Non-pigmented ciliary epithelial cell (primary cell): ENCODE data around the gene RPS15.
A peak's percentile ranks its signal among the peaks of the same experiment; 100 is the strongest.
"Not testable (repeated sequence)": the region's sequence is repeated elsewhere in the genome, so short reads cannot be mapped to it uniquely, and the experiment has no call there.

Source experiments
- DNase-seq: peaks from one replicate; pipeline ENCODE4 v3.0.0-alpha.2; 2010; ENCODE audit warnings: low read depth

The RPS15 gene

DNA sequence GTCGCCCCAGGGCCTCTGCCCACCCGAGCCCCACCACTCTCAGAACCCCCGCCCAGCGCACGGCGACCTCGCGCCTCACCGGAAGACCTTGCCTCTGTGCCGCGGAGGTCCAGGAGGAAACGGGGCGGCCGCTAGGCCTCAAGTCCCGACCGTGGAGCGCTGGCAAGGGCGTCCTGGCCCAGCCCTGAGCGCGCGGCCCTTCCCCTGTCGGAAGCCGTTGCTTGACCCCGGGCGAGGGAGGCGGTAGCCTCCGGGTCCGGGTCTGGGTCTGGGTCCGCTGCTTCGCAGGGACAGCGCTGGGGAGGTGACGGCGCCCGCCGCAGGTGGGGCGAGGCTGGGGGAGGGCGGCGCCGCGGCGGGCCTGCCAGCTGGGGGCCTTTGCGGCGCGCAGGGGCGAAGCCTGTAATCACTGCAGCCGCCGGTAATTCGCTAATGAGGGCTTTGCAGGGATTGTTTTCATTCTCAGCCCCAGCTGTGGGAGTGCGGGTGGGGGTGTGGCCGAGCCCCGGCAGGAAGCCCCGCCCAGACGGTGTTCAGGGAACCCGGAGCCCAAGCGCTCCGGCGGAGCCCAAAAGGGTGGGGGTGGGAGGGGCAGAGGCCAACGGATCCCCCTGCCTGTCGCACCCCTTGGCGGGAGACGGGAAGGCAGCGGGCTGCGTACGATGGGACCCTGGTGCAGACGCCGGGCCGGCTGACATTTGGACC lies 32.3 kb downstream of the RPS15 start:
- no peak for DNase-seq

GRCh38 chr19:1471010-1471514 lies 32.9 kb downstream of the RPS15 start:
- no peak for DNase-seq

DNA sequence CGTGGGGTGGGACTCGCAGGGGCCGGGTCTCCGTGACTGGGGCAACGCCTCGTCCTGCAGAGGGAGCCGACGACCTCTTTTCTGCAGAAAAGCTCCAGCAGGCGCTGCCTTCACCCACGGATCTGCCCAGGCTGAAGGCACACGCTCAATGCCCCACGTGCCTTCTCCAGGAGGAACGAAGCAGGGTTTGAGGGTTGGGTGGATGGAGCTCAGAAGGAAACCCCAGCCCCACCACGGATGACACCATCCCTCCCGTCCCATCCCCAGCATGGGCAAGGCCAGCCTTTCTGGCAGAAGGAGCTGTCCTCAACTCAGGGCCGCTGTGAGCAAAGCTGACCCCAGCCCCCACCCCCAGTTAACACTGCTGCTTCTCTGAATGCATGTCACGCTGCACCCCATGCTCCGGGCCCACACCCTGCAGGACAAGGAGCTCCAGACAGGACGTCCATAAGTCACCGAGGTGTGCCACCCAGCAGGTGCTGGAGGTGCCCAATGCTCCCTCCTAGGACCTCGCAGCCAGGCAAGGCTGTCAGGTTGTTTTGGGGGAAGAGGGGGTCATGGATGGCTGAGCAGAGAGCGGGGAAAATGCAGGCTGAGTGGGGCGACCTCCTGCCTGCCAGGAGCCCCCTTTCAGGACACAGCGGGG lies 33.4 kb downstream of the RPS15 start:
- no peak for DNase-seq

GRCh38 chr19:1472231-1473084 lies 34.3 kb downstream of the RPS15 start:
- DNase-seq = no peak

- DNase-seq = no peak
Measured at GRCh38 chr19:1473085-1473851, 35.1 kb downstream of the RPS15 start.

GRCh38 chr19:1474011-1474764 lies 36.0 kb downstream of the RPS15 start:
- DNase-seq = no peak

DNA sequence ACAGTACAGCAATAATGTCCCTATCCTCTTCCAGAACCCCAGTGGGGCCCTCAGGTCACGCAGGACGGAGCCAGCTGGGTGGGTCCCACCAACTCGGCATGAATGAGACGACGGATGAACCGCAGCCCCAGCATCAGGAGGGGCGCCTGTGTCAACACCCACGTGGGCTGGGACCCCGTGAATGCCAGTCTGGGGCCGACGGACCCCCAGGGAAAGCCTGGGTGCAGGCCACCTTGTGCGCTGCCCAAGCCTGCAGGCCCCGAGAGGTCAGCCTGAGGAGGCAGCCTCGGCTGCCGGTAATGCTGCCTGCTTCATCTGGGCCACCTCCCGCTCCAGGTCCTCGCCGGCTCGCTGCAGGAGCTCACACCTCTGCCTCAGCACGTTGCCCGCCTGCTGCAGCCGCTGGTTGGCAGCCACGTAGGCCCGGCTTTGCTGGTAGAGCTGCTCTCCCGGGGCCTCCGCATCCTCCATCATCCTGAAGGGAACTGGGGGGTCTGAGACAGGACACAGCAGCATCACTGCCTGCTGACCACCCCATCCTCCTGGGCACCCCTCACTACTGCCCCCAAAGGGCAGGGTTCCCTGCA lies 36.7 kb downstream of the RPS15 start:
- no peak for DNase-seq

DNA sequence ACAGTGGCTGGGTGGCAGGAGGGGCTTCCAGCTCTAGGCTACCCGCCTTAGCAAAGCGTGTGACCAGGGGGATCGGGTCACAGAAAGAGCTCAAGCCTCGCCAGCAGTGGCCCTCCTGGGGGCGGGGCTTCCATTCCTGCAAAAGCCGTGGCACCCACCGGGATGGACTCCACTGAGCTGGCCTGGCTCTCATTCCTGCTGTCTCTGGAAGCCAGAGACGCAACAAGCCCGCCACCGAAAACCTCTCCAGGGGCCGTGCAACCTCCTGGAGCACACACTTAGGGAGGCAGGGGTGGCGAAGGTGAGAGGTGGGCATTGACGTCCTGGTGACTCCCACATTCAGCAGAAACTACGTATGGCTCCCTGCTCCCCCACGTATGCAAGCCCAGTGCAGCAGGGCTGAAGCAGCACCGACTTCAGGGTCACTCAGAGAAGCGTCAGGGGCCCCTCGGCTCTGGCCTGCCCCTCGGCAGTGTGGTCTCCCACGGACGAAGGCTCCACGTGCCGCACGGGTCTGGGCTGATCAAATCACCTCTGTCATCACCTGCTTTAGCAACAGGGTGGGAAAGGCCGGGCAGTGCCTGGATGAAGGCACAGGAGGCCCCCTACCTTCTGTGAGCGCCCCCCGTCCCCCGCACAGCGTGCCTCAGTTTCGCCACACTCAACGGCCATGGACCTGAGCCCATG lies 37.7 kb downstream of the RPS15 start:
- no peak for DNase-seq

DNA sequence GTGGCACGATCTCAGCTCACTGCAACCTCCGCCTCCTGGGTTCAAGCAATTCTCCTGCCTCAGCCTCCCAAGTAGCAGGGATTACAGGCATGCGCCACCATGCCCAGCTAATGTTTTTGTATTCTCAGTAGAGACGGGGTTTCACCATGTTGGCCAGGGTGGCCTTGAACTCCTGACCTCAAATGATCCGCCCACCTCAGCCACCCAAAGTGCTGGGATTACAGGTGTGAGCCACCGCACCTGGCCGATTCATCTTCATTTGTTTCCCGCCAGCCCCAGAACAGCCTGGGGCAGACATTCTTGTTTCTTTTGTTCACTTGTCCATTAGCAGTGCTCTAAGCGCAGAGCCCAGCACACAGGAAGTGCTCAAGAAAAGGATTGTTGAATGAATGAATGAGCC lies 38.9 kb downstream of the RPS15 start:
- not testable (repeated sequence) for DNase-seq

GRCh38 chr19:1478934-1479707 lies 40.9 kb downstream of the RPS15 start, which contains the start of gene C19orf25:
Gene C19orf25 (minus strand): TSS chr19:1479215. CDS start chr19:1478903, 312 bp downstream.
- peak; percentile 55 for DNase-seq

DNA sequence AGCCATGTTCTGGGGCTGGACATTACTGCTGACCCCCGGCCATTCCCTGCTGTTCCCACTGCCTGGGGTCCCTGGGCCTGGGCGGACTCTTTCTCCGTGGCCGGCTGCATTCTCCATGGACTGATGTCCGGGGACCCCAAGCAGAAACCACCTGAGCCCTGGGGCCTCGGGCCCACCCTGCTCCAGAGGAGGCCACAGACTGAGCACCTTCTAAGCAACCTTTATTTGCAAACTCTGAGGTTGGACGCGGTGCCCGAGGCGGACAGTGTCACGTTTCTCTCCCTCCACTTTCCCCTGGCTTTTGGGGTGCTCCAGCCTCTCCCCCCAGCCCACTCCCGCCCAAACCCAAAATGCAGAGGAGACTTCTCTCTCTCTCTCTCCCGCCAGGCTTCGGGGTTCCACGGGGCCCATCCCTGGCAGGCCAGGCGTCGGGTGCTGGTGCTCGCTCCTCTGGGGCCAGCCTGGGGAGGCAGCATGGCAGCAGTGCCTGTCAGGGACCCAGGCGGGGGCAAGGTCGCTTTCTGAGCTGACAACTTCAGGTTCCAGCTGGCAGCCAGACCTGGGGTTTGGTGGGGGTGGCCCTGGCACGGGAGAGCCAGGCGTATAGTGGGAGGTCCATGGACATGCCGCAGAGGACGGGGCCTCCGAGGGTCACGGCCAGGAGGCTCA lies 43.2 kb downstream of the RPS15 start:
- DNase-seq = no peak

GRCh38 chr19:1481893-1482360 lies 43.7 kb downstream of the RPS15 start:
- DNase-seq = no peak

- DNase-seq = no peak
Measured at GRCh38 chr19:1482361-1483130, 44.4 kb downstream of the RPS15 start.

GRCh38 chr19:1483131-1483978 lies 45.2 kb downstream of the RPS15 start:
- DNase-seq = no peak

DNA sequence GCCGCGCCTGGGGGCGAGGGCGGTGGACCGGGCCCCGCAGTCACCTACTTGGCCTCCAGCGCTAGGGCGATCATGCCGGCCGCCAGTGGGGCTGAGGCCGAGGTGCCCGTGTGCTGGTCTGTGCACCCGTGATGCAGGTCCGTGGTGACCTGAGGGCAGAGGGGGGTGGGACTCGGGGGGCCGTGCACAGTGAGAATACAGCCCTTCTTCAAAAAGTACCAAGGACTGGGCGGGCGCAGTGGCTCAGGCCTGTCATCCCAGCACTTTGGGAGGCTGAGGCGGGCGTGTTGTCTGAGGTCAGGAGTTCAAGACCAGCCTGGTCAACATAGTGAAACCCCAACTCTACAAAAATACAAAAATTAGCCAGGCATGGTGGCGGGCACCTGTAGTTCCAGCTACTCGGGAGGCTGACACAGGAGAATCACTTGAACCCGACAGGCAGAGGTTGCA lies 45.8 kb downstream of the RPS15 start:
- DNase-seq = no peak

DNA sequence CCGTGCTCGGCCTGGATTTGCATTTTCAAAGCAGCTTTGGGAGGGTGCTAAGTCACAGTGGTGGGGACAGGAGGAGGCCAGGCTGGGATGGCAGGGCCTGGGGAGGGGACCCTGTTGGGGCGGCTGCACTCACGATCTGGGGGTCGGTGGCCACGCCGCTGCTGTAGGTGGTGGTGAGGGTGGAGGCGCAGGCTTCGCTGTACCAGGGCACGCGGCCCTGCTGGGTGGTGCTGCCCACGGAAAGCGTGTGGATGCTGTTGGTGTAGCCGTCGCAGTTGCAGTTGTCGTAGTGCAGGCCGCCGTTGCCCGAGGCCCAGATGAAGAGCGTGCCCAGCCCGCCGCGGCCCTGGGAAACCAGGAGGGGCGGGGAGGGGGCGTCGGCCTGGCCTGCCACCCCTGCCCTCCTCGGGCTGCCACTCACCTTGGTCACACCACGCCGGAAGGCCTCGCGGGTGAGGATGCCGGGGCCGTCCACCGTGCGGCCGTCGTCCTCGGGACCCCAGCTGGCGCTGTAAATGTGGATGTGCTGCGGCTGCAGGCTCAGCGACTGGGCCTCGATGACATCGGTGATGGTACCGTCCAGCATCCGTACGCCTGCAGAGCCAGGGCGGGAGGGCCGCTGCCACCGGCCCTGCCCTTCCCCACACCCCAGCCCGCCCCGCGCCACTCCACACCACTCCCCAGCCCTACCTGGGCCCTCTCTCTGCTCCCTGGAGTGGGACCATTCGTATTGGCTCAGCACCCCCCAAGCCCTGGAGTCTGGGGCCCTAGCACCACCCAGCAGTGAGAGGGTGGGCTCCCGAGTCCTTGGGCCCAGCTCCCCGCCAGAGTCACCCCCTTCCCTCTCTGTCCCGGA lies 48.8 kb downstream of the RPS15 start:
- DNase-seq = no peak
